PFSK-1 (cell line): Measurements from ENCODE around the gene LENG9.

Source experiments
- FOXP2 ChIP-seq: optimal IDR thresholded peaks from 2 replicates; pipeline ENCODE3; 2011; ENCODE audit warnings: borderline replicate concordance, control low read depth, inconsistent platforms; ENCODE audit not compliant: insufficient read depth; ENCODE audit errors: extremely low read length, extremely low read depth
- POLR2AphosphoS5 ChIP-seq: IDR thresholded peaks from 2 replicates; pipeline ENCODE4 v1.6.1; 2012; ENCODE audit warnings: low read depth, mild to moderate bottlenecking, control low read depth, low read length, moderate library complexity
- SIN3A ChIP-seq: IDR thresholded peaks from 2 replicates; pipeline ENCODE4 v1.6.1; 2012; ENCODE audit warnings: mild to moderate bottlenecking, low read length, moderate library complexity, borderline replicate concordance; ENCODE audit not compliant: insufficient read depth
- TAF1 ChIP-seq: IDR thresholded peaks from 2 replicates; pipeline ENCODE4 v1.6.1; 2012; ENCODE audit warnings: low read length, control low read depth, borderline replicate concordance; ENCODE audit not compliant: insufficient read depth
- TF ChIP-seq, protein P1 (sequence below), 2 experiments: IDR thresholded peaks; 2 replicates each; pipeline versions ENCODE4 v1.6.1 to v1.8.0; 2011 to 2012; ENCODE audit warnings: low read depth in 2 of 2, low read length in 2 of 2, control low read depth in 1 of 2, inconsistent platforms in 1 of 2, mild to moderate bottlenecking in 1 of 2, moderate library complexity in 1 of 2; ENCODE audit not compliant: insufficient read depth in 1 of 2

Gene LENG9

DNA sequence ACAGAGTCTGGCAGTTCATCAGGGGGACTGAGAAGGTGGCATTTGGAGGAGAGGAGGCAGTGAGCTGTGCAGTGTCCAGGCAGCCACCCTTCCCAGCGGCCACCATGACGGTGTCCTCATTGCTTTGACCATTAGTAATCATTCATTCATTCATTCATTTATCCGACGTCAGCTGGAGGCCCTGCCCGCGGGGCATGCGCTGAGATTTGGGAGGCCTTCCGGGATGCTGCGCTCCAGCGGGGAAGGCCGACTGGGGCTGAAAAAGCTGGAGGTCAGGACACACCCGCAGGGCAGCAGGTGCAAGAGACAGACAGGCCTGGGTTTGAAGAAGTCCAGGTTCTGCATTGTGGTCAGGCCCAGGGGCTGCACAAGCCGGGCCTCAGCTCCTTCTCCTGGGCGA is 39.4 kb downstream of the LENG9 start:
- no peak for TF ChIP-seq FOXP2

GRCh38 chr19:54422136-54422535 is 41.4 kb downstream of the LENG9 start:
- TF ChIP-seq TAF1, result no peak
- no peak for TF ChIP-seq POLR2AphosphoS5
- TF ChIP-seq SIN3A, result no peak
- TF ChIP-seq, protein P1, sequence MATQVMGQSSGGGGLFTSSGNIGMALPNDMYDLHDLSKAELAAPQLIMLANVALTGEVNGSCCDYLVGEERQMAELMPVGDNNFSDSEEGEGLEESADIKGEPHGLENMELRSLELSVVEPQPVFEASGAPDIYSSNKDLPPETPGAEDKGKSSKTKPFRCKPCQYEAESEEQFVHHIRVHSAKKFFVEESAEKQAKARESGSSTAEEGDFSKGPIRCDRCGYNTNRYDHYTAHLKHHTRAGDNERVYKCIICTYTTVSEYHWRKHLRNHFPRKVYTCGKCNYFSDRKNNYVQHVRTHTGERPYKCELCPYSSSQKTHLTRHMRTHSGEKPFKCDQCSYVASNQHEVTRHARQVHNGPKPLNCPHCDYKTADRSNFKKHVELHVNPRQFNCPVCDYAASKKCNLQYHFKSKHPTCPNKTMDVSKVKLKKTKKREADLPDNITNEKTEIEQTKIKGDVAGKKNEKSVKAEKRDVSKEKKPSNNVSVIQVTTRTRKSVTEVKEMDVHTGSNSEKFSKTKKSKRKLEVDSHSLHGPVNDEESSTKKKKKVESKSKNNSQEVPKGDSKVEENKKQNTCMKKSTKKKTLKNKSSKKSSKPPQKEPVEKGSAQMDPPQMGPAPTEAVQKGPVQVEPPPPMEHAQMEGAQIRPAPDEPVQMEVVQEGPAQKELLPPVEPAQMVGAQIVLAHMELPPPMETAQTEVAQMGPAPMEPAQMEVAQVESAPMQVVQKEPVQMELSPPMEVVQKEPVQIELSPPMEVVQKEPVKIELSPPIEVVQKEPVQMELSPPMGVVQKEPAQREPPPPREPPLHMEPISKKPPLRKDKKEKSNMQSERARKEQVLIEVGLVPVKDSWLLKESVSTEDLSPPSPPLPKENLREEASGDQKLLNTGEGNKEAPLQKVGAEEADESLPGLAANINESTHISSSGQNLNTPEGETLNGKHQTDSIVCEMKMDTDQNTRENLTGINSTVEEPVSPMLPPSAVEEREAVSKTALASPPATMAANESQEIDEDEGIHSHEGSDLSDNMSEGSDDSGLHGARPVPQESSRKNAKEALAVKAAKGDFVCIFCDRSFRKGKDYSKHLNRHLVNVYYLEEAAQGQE (IDR thresholded peaks at IDR 0.05; ENCODE audit: insufficient read depth in 1 of 2, low read depth in 2 of 2, low read length in 2 of 2), result no peak
- TF ChIP-seq FOXP2, result no peak

GRCh38 chr19:54421521-54421920 is 42.1 kb downstream of the LENG9 start:
- no peak for TF ChIP-seq FOXP2
- TF ChIP-seq, protein P1 (IDR thresholded peaks at IDR 0.05; ENCODE audit: insufficient read depth in 1 of 2, low read depth in 2 of 2, low read length in 2 of 2), result no peak
- no peak for TF ChIP-seq POLR2AphosphoS5
- TF ChIP-seq TAF1, result no peak
- no peak for TF ChIP-seq SIN3A

GRCh38 chr19:54421169-54421516 is 42.4 kb downstream of the LENG9 start:
- TF ChIP-seq FOXP2, result no peak
- no peak for TF ChIP-seq TAF1

GRCh38 chr19:54420383-54421168 is 43.0 kb downstream of the LENG9 start:
- no peak for TF ChIP-seq TAF1

GRCh38 chr19:54420068-54420382 is 43.6 kb downstream of the LENG9 start:
- no peak for TF ChIP-seq TAF1
- no peak for TF ChIP-seq POLR2AphosphoS5
- no peak for TF ChIP-seq SIN3A
- TF ChIP-seq, protein P1 (IDR thresholded peaks at IDR 0.05; ENCODE audit: insufficient read depth in 1 of 2, low read depth in 2 of 2, low read length in 2 of 2), result no peak
- no peak for TF ChIP-seq FOXP2

DNA sequence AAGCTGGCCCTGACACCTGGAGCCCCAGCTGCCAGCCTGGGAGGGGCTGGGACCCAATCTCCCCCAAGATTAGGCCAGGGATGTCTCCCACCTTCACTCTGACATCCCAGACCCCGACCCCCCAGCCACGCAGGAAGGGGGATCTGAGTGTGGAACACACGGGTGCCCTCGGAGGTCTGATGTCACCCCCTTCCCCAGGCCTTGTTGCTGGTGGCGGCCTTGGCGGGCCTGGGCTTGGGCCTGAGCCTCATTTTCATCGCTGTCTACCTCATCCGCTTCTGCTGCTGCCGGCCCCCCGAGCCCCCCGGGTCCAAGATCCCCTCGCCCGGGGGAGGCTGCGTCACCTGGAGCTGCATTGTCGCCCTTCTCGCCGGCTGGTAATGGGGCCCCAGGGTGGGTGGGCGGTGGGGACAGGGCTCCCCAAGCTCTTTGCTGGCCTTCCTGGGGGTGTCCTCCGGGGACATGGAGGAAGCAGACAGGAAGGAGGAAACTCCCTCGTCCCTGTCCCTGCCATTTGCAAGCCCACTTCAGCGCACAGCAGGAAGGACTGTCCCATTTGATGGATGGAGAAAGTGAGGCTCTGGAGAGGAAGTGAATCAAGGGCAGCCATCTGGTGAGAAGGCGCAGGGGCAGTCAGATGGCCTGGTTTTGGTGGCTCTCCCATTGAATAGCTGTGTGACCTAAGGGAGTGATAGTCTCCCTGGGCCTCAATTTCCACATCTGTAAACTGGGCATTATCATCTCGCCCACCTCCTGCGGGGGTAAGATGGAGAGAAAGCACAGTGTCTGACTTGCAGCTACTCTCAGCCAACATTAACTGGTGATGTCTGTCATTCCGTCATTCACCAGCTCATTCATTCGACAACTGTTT is 44.4 kb downstream of the LENG9 start:
- no peak for TF ChIP-seq TAF1
- TF ChIP-seq POLR2AphosphoS5, result no peak
- no peak for TF ChIP-seq SIN3A
- TF ChIP-seq FOXP2, result no peak
- TF ChIP-seq, protein P1 (IDR thresholded peaks at IDR 0.05; ENCODE audit: insufficient read depth in 1 of 2, low read depth in 2 of 2, low read length in 2 of 2), result no peak
